Measurements from ENCODE around the gene MFSD1.

MFSD1 gene

GRCh38 chr3:158792709-158793108 is 9.1 kb upstream of the MFSD1 start:
- DNase-seq (ENCODE audit: low read depth in 2 of 2): peak; percentile 89 to 94
- no peak for TF ChIP-seq CTCF (IDR thresholded peaks at IDR 0.05; ENCODE audit: low read depth, low read length)
- H3K4me3 ChIP-seq (replicated peaks in 1 of 2; ENCODE audit: low read depth in 2 of 2, low read length in 2 of 2): no peak overlapping the region

GRCh38 chr3:158794206-158794605 is 7.6 kb upstream of the MFSD1 start:
- no peak overlapping the region for H3K4me3 ChIP-seq (replicated peaks in 1 of 2; ENCODE audit: low read depth in 2 of 2, low read length in 2 of 2)
- no peak for TF ChIP-seq CTCF (IDR thresholded peaks at IDR 0.05; ENCODE audit: low read depth, low read length)
- DNase-seq (ENCODE audit: low read depth in 2 of 2): no peak

- H3K4me3 ChIP-seq (replicated peaks in 1 of 2; ENCODE audit: low read depth in 2 of 2, low read length in 2 of 2): no peak overlapping the region
- DNase-seq (ENCODE audit: low read depth in 2 of 2): peak; percentile 69 to 77
- TF ChIP-seq CTCF (IDR thresholded peaks at IDR 0.05; ENCODE audit: low read depth, low read length): peak; percentile 72
These were observed 6.8 kb upstream of the MFSD1 start for GRCh38 chr3:158794936-158795518.

GRCh38 chr3:158801201-158801600 is 653 bp upstream of the MFSD1 start:
- no peak for TF ChIP-seq CTCF (IDR thresholded peaks at IDR 0.05; ENCODE audit: low read depth, low read length)
- peak overlapping the region; percentile 78 to 84 for H3K4me3 ChIP-seq (replicated peaks in 1 of 2; ENCODE audit: low read depth in 2 of 2, low read length in 2 of 2)
- DNase-seq (ENCODE audit: low read depth in 2 of 2): no peak

GRCh38 chr3:158802409-158803268 is 785 bp downstream of the MFSD1 start:
- no peak for DNase-seq (ENCODE audit: low read depth in 2 of 2)
- H3K4me3 ChIP-seq (replicated peaks in 1 of 2; ENCODE audit: low read depth in 2 of 2, low read length in 2 of 2): peak overlapping the region; percentile 78 to 84
- TF ChIP-seq CTCF (IDR thresholded peaks at IDR 0.05; ENCODE audit: low read depth, low read length): no peak

GRCh38 chr3:158804441-158804840 is 2.6 kb downstream of the MFSD1 start:
- H3K4me3 ChIP-seq (replicated peaks in 1 of 2; ENCODE audit: low read depth in 2 of 2, low read length in 2 of 2): no peak overlapping the region
- DNase-seq (ENCODE audit: low read depth in 2 of 2): peak in 1 of 2 donors; percentile 33
- no peak for TF ChIP-seq CTCF (IDR thresholded peaks at IDR 0.05; ENCODE audit: low read depth, low read length)
